SU-DHL-6 (cell line): ENCODE results near the gene CA5A.

ENCODE experiments used
- H2AFZ ChIP-seq: fragments of 200-600 bp; sonication (generic); 2 replicates; pipeline ENCODE4 v1.6.1; 2014; ENCODE audit warnings: low read depth, mild to moderate bottlenecking, moderate library complexity, mixed read lengths, antibody characterized with exemption, low read length; ENCODE audit not compliant: severe bottlenecking
- H3F3A ChIP-seq: fragments of 200-600 bp; shearing (Covaris generic); 2 replicates; pipeline ENCODE4 v1.6.0; 2016; ENCODE audit warnings: antibody characterized with exemption, mild to moderate bottlenecking; ENCODE audit not compliant: insufficient read depth
- H3K27ac ChIP-seq: fragments of 200-600 bp; sonication (generic); 2 replicates; pipeline ENCODE4 v1.5.1; 2016; ENCODE audit warnings: low read depth, mild to moderate bottlenecking, low read length, moderate library complexity, mixed read lengths
- H3K27me3 ChIP-seq: fragments of 200-600 bp; sonication (generic), shearing (Covaris generic); 2 replicates; pipeline ENCODE4 v1.6.0; 2014; ENCODE audit warnings: mild to moderate bottlenecking, low read length
- H3K36me3 ChIP-seq: fragments of 200-600 bp; sonication (generic); 2 replicates; pipeline ENCODE4 v1.6.1; 2014; ENCODE audit warnings: mild to moderate bottlenecking, low read length, mixed read lengths
- H3K4me2 ChIP-seq: fragments of 300-600, 200-600 bp; shearing (Covaris generic), sonication (generic); 2 replicates; pipeline ENCODE4 v1.6.0; 2014; ENCODE audit warnings: low read length, low read depth, mild to moderate bottlenecking; ENCODE audit not compliant: poor library complexity, severe bottlenecking
- H3K4me3 ChIP-seq: fragments of 200-600 bp; sonication (generic); 2 replicates; pipeline ENCODE4 v1.5.1; 2014; ENCODE audit warnings: antibody characterized with exemption, low read length, mild to moderate bottlenecking, mixed read lengths; ENCODE audit not compliant: insufficient read depth, poor library complexity, severe bottlenecking
- H3K79me2 ChIP-seq: fragments of 200-600 bp; sonication (generic); 2 replicates; pipeline ENCODE4 v1.6.1; 2014; ENCODE audit warnings: mild to moderate bottlenecking, low read length, moderate library complexity; ENCODE audit not compliant: insufficient read depth
- H3K9ac ChIP-seq: fragments of 200-600 bp; sonication (generic); 2 replicates; pipeline ENCODE4 v1.7.0; 2014; ENCODE audit warnings: mild to moderate bottlenecking, low read length
- H3K9me2 ChIP-seq: fragments of 200-600 bp; sonication (generic); replicated peaks from 2 replicates; pipeline ENCODE4 v1.6.1; 2014; ENCODE audit warnings: low read length; ENCODE audit not compliant: insufficient read depth
- H3K9me3 ChIP-seq: fragments of 200-600 bp; sonication (generic); 2 replicates; pipeline ENCODE4 v1.6.1; 2014; ENCODE audit warnings: low read length, mixed read lengths; ENCODE audit not compliant: insufficient read depth
- H4K20me1 ChIP-seq: fragments of 200-600 bp; sonication (generic); 2 replicates; pipeline ENCODE4 v1.6.1; 2014; ENCODE audit warnings: low read depth, mild to moderate bottlenecking, antibody characterized with exemption, low read length, moderate library complexity, mixed read lengths
- EZH2phosphoT487 ChIP-seq: fragments of 200-600 bp; sonication (generic), shearing (Covaris generic); conservative IDR thresholded peaks from 2 replicates; pipeline ENCODE4 v1.6.1; 2018; ENCODE audit warnings: mild to moderate bottlenecking, antibody characterized with exemption, low read length, moderate library complexity, mixed read lengths
- TF ChIP-seq, protein P1 (sequence below): fragments of 200-600 bp; sonication (generic); IDR thresholded peaks from one replicate; pipeline ENCODE4 v1.5.1; 2017; ENCODE audit warnings: antibody characterized with exemption, mild to moderate bottlenecking, low read length, moderate library complexity; ENCODE audit not compliant: insufficient read depth, poor library complexity, severe bottlenecking

Gene CA5A

DNA sequence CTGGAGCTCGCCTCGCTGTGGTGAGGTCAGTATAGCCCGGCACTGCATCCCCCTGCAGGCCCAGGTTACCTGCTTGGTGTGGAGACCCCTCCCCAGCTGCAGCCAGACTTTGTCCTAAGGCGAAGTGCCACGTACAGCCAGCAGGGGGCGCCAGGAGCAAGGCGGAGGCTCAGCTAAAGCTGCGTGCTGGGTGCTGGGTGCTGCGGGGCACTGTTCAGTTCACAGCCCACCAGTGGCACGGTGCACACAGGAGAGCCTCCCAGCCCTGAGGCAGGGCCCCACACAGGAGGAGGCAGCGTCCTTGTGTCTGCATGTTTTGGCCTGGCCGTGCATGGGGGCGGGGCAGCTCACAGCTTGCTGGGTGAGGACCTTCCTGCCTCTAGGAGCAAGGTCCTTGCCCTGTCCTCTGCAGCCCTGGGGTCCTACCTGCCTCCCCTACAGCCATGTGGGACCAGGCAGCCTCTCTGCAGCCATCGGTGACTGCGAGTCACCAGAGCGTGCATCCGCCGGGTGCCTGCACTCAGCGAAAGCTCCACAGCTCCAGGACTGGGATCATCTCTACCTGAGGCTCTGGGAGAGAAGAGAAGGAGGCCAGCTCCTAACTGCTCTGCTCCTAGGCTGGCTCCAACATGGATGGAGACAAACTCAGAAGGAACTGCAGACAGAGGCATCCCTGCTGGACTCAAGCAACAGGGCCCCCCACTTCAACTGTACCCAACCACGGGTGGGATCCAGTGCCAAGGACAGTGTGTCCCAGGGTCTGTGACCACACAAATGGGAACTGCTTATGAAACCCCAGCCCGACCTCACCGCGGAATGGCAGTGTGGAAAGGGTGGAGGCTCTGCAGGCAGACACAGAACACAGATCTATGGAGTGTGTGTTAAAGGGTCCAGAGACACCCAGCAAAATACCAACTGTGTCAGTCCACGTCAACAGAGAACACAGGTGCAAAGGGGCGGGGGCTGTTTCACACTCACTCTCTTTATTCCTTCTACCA, 86.0 kb downstream of the CA5A start:
- no peak overlapping the region for H3K4me2 ChIP-seq
- no peaks in the 10 kb centered on the region for H3K9me2 ChIP-seq
- no peak overlapping the region for H3K4me3 ChIP-seq
- TF ChIP-seq, protein P1, sequence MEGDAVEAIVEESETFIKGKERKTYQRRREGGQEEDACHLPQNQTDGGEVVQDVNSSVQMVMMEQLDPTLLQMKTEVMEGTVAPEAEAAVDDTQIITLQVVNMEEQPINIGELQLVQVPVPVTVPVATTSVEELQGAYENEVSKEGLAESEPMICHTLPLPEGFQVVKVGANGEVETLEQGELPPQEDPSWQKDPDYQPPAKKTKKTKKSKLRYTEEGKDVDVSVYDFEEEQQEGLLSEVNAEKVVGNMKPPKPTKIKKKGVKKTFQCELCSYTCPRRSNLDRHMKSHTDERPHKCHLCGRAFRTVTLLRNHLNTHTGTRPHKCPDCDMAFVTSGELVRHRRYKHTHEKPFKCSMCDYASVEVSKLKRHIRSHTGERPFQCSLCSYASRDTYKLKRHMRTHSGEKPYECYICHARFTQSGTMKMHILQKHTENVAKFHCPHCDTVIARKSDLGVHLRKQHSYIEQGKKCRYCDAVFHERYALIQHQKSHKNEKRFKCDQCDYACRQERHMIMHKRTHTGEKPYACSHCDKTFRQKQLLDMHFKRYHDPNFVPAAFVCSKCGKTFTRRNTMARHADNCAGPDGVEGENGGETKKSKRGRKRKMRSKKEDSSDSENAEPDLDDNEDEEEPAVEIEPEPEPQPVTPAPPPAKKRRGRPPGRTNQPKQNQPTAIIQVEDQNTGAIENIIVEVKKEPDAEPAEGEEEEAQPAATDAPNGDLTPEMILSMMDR: peak; percentile 94
- TF ChIP-seq EZH2phosphoT487: no peak
- no peaks in the 10 kb centered on the region for H3K9me3 ChIP-seq
- H3K79me2 ChIP-seq: peaks cover 95% of the 10 kb centered on the region
- peak overlapping the region; percentile 59 for H3K27ac ChIP-seq
- peaks cover 15% of the 10 kb centered on the region for H3F3A ChIP-seq
- H3K9ac ChIP-seq: no peak overlapping the region
- peaks cover 8% of the 10 kb centered on the region; the same call in 1 of the 2 replicates for H3K36me3 ChIP-seq
- no peaks in the 10 kb centered on the region for H3K27me3 ChIP-seq
- H4K20me1 ChIP-seq: peaks cover 6% of the 10 kb centered on the region; the same call in 1 of the 2 replicates
- H2AFZ ChIP-seq: no peak overlapping the region

DNA sequence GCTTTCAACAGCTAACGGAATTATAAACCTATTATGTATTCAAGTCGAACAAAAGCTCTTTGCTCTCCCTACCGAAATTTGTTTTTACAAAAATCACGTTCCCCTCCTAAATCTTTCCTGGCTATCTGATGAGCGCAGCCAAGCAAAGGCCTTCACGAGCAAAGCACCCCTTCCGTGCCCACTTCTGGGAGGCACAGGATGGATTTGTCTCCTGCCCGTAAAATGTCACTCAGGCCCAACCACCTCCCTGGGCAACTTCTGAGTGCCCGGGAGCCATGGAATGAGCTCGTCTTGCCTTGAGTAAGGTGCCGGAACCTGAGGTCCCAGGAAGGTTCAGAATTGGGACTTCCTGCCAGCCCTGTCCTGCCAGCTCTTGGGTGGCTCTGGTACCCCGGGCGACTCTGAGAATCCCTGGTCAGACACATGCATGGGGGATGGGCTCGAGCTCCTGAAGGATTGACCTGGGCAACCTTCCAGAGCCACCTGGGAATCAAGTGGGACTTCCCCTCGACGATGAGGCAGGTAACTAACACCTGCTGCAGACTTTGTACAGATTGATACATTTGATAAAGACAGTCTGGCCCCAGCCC, 86.8 kb downstream of the CA5A start:
- Histone ChIP-seq H3F3A (peaks cover 13% of the 10 kb centered on the region), H3K9me3 (no peaks in the 10 kb centered on the region), H3K27me3 (no peaks in the 10 kb centered on the region), H3K4me3 (no peak overlapping the region), H3K27ac (no peak overlapping the region), H3K4me2 (no peak overlapping the region), H3K79me2 (peaks cover 93% of the 10 kb centered on the region), H2AFZ (no peak overlapping the region), H3K36me3 (peaks cover 8% of the 10 kb centered on the region; the same call in 1 of the 2 replicates), H3K9me2 (no peaks in the 10 kb centered on the region), H3K9ac (no peak overlapping the region), H4K20me1 (peaks cover 6% of the 10 kb centered on the region; the same call in 1 of the 2 replicates)
- no peak for TF ChIP-seq EZH2phosphoT487
- TF ChIP-seq, protein P1: no peak

DNA sequence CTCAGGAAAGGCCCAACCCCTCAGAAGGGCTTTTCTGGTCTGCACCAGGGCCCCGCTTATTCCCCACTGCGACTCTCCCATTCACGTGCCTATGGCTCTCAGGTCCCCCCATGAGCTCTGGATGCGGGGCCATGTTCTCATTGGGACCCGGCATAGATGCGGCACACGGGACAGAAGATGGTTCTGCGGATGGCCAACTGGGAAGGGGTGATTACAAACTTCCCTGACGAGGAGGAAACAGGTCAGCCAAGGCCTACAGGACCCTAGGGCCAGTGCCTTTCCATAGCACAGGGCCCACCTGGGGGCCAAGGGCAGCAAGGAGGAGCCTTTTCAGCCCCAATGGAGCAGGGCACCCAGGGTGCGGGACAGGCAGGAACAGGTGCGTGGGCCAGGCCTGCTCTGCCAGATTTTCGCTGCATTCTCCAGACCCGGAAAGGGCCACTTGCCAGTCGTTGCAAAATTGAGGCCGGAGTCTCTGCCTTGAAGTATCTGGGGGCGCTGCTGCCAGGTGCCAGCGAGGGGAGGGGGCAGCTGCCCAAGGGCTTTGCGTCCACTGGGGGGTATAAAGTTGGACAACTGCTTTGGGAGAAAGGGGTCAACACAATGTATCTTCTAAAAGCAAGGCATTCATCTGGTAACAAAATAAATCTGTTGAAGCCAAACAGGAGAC, 87.5 kb downstream of the CA5A start:
- Histone ChIP-seq H3K9ac (no peak overlapping the region), H3K27me3 (no peaks in the 10 kb centered on the region), H4K20me1 (peaks cover 6% of the 10 kb centered on the region; the same call in 1 of the 2 replicates), H3F3A (0 out of 2 replicates have a peak, but pooled peaks cover 8% of the 10 kb centered on the region), H3K27ac (no peak overlapping the region), H3K4me3 (no peak overlapping the region), H3K4me2 (no peak overlapping the region), H3K9me3 (no peaks in the 10 kb centered on the region), H3K79me2 (peaks cover 95% of the 10 kb centered on the region), H2AFZ (no peak overlapping the region), H3K36me3 (peaks cover 8% of the 10 kb centered on the region; the same call in 1 of the 2 replicates), H3K9me2 (no peaks in the 10 kb centered on the region)
- TF ChIP-seq, protein P1: no peak
- TF ChIP-seq EZH2phosphoT487: no peak
